Brain microvascular endothelial cell (primary cell): Measurements from ENCODE around the gene CRABP2.

ENCODE experiments used
- DNase-seq: peaks from one replicate; pipeline ENCODE4 v3.0.0-alpha.2; 2020
- H3K27ac ChIP-seq: fragments of 250-450 bp; sonication (Bioruptor Pico); 2 replicates; pipeline ENCODE4 v1.5.1; 2020; ENCODE audit warnings: mild to moderate bottlenecking, moderate library complexity
- H3K27me3 ChIP-seq: fragments of 250-450 bp; sonication (Bioruptor Pico); replicated peaks from 2 replicates; pipeline ENCODE4 v1.5.1; 2020; ENCODE audit warnings: mild to moderate bottlenecking
- H3K36me3 ChIP-seq: fragments of 250-450 bp; sonication (Bioruptor Pico); replicated peaks from 2 replicates; pipeline ENCODE4 v1.5.1; 2020; ENCODE audit warnings: mild to moderate bottlenecking
- H3K4me3 ChIP-seq: 2 replicates; pipeline ENCODE4 v1.5.1; 2011; ENCODE audit warnings: low read depth, mild to moderate bottlenecking, control low read depth, low read length, moderate library complexity
- CTCF ChIP-seq: IDR thresholded peaks from 2 replicates; pipeline ENCODE4 v1.5.1; 2011; ENCODE audit warnings: low read depth, mild to moderate bottlenecking, moderate library complexity, low read length, control low read depth, inconsistent platforms; ENCODE audit errors: missing control alignments
- in situ Hi-C: cut with HindIII; loops from 2 replicates; pipeline ENCODE4 v1.10.0; 2017; ENCODE audit warnings: low sequenced_read_pairs, low pct_ligation_motif_present

CRABP2 gene

GRCh38 chr1:156705918-156706656 lies 704 bp upstream of the CRABP2 start:
- peak overlapping the region; percentile 40 for H3K4me3 ChIP-seq

GRCh38 chr1:156704930-156705320 lies 458 bp downstream of the CRABP2 start:
- DNase-seq: peak; percentile 40
- TF ChIP-seq CTCF: no peak
- Histone ChIP-seq H3K36me3 (no peaks in the 10 kb centered on the region), H3K4me3 (peak overlapping the region; percentile 40), H3K27me3 (no peaks in the 10 kb centered on the region), H3K27ac (no peak overlapping the region)
- in situ Hi-C loops: no loop called here

More at GRCh38 chr1:156705918-156706656, 704 bp upstream of the CRABP2 start:
- Histone ChIP-seq H3K36me3 (no peaks in the 10 kb centered on the region), H3K27ac (no peak overlapping the region), H3K27me3 (no peaks in the 10 kb centered on the region)
- peak; percentile 79 for TF ChIP-seq CTCF
- DNase-seq: no peak
- in situ Hi-C loops: no loop called here

GRCh38 chr1:156704166-156704711 lies 1.1 kb downstream of the CRABP2 start:
- DNase-seq: no peak
- Histone ChIP-seq H3K4me3 (no peak overlapping the region), H3K27me3 (no peaks in the 10 kb centered on the region), H3K36me3 (no peaks in the 10 kb centered on the region), H3K27ac (no peak overlapping the region)
- in situ Hi-C loops: no loop called here
- no peak for TF ChIP-seq CTCF

- in situ Hi-C loops: no loop called here
- DNase-seq: no peak
- Histone ChIP-seq H3K27ac (no peak overlapping the region), H3K4me3 (no peak overlapping the region), H3K27me3 (no peaks in the 10 kb centered on the region), H3K36me3 (no peaks in the 10 kb centered on the region)
- TF ChIP-seq CTCF: no peak
Observed at GRCh38 chr1:156703741-156704140, 1.6 kb downstream of the CRABP2 start.

- DNase-seq: no peak
- no peak overlapping the region for H3K27ac ChIP-seq
- no peaks in the 10 kb centered on the region for H3K27me3 ChIP-seq
- in situ Hi-C loops: no loop called here
- H3K4me3 ChIP-seq: no peak overlapping the region
- no peak for TF ChIP-seq CTCF
- no peaks in the 10 kb centered on the region for H3K36me3 ChIP-seq
Observed at GRCh38 chr1:156703336-156703735, 2.0 kb downstream of the CRABP2 start.
